NOMO-1 treated with DMSO at 0.1 percent for 48 hours (cell line): Measurements from ENCODE around the gene NUP210.
"Not testable (repeated sequence)": the region's sequence is repeated elsewhere in the genome, so short reads cannot be mapped to it uniquely, and the experiment has no call there.

Experiments used
- DNase-seq: peaks from one replicate; lab custom pipeline; 2025; ENCODE audit not compliant: unreplicated experiment; lab: John Stamatoyannopoulos, UW

NUP210 gene

DNA sequence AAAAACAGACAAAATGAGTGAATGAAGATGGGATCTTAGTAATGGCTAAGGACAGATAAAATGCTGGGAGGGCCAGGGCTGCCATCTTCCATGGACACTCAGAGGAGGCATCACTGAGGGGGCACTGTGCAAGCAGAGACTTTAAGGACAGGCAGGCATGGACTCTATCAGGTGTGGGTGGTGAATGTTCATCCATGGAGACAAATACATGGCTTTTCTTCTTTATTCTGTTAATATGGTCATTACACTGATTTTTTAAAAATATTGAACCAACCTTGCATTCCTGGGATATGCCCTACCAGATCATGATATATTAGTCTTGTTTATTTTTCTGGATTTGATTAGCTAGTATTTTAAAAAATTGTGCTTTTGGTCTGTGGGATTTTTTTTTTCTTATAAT, 12.2 kb downstream of the NUP210 start:
- no peak for DNase-seq

DNA sequence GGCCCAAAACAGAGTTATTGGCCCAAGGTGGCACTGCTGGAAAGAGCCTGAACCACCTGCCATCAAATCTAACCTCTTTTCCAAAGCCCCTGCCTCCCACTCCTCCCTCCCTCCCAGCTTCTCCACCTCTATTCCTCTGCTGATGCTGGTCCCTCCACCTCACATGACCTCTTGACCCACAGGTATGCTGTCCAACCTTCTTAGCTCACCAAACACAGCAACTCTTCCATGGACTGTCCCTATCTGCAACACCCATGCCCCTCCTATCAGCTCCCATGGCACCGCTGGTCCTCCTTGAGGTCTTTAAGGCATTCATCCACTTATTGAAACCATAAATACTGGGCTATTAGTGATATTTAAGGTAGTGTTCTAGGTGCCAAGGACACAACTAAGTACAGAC, 12.6 kb downstream of the NUP210 start:
- DNase-seq: no peak

DNA sequence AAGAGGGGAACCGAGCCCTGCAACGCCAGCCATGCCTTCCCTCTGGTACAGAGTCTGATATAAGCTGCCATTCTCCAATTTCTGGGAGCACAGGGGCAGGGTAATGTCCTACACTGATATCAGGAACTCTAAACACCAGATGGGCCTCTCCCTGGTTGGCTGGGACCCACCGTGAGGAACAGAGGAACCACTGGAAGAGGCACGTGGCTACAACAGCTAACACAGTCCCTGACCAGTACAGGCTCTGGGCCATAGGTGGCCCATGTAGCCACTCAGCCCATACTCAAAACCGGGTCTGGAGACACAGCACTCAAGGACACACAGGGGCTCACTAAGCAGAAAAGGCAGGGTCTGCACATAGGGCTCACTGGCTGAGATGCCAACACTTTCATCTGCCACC, 13.9 kb downstream of the NUP210 start:
- DNase-seq: no peak

DNA sequence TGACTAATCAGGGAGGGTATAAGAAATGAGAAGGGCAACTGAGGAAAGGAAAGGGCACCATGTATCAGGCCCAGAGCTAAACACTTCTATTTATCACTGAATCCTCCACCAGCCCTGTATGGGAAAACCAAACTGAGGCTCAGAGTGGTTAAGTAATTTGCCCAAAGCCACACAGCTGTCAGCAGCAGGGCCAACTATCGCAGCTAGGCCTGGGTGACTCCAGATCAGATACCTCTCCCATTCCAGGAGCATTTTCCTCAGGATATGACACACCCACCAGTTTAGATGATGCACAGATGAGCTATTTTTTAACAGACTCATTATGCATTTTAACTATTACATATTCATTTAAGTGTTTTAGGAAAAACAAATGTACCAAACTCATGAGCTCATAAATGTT, 14.5 kb downstream of the NUP210 start:
- no peak for DNase-seq

DNA sequence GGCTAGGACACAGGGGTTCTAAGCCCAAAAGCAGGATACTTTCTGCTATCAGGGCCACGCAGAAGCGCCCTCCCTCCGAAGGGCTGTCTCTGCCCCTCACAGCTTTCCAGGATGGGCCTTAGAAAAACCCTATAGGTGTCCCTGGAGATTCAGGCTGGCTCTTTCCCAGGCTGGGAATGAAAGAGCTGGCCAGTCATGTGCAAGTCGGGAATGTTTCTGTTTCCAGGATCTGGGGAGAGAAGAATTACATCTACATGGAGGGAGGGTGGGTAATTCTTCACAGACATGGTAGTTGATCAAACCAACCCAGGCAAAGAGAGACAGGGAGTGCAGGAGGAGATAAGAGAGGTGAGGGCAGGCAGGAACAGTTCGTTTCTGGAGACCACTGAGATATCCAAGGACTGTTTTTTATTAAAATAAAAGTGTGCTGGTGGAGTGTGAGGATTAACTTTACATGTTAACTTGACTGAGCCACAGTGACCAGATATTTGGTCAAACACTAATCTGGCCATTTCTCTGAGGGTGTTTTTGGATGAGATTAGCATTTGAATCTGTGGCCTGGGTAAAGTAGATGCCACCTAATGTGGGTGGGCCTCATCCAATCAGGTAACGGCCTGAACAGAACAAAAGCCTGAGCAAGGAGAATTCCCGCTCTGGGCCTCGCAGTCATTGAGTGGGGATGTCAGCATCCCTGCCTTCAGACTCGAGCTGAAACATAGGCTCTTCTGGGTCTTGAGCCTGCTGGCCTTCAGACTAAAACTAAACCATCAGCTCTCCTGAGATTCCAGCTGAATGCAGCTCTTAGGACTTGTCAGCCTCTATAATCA, 15.3 kb downstream of the NUP210 start:
- no peak for DNase-seq

DNA sequence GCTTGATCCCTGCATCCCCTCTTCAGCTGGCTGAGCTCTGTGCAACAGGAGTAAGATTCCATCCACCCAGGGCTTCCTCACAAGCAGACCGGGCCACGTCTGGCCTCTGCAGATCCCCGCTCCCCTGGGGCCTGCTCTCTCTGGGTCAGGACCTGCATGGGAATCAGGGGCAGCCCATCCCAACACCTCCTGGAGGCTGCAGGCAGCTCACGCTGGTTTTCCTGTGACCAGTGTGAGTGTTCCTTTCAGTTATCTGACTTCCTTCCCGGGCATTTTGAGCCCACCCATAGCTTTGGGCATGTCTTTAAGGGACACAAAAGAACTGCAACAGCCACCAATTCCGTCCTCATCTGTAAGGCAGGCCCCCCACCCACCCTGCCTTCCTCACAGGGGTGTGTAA, 16.3 kb downstream of the NUP210 start:
- DNase-seq: no peak

DNA sequence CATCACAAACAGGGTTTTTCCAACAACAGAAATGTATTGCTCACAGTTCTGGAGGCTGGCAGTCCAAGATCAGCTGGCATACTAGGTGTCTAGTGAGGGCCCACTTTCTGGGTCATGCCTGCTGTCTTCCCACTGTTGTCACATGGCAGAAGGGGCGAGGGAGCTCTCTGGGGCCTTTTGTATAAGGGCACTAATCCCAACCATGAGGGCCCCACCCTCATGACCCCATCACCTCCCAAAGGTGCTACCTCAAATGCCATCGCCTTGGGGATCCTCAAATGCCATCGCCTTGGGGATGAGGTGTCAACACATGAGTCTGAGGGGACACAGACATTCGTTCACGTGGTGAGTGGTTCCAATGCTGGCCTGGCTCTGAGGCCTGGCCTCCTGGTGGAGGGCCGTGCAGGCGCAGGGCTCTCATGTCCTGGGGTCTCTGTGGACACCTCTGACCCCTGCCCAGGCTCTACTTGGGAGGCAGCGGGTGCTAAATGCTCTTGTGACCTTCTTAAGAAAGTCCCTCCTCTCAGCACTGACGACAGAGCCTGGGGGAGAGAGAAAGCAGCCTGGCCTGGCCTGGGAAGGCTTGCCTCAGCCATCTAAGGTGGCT, 16.8 kb downstream of the NUP210 start:
- no peak for DNase-seq

DNA sequence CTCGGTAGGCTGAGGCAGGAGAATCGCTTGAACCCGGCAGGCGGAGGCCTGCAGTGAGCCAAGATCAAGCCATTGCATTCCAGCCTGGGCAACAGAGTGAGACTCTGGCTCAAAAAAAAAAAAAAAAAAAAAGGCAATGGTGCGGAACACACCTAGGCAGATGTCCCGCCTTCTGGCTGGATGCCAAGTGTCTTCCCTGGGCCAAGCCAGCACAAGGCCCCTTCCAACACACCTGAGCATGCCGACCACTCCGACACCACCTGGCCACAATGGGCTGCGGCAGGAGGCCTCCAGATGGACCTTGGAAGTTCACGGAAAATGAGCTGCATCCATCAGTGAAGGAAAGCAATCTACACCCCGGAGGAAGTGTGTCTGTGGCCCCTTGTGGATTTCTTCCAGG, 19.0 kb downstream of the NUP210 start:
- DNase-seq: no peak

DNA sequence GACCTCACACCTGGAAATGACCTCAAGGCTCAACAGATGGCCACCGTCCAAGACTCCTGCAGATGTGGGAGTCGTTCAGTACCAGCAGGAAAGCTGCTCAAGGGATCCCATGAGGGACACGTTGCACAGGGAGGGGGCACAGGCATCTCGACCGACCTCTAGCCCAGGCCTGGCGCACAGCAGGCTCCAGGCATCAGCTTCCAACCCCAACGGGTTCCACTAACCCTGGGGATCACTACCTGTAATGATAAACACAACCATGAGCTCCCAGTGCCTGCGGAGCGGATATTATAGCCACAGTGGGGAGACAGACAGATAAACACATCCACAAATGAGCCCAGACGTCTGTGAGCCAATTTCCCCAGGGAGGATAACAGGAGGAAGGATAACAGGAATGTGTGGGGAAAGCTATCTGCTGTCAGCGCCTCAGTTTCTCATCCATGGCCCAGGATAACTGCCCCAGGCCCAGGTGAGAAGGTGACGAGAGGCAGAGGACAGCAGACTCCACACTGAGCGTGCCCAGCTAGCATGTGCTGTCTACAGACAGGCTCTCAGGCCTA, 19.9 kb downstream of the NUP210 start:
- DNase-seq: no peak

DNA sequence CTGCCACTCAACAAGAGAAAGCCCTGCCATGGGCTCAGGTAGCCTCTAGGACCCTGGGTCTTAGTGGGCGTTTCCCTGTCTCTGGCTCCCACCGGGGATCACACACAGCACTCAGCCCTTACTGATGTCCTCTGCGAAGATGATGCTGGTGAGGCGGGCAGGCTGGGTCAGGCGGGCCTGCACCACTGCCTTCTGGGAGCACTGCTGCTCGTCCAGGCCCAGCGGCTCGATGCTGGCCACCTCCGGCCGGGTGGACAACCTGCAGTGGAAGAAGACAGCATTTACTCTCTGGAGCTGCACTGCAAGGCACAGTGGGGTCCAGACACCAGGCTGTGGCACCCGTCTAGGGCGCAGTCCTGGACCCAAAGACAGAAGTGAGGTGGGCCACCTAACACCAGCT, 20.5 kb downstream of the NUP210 start:
- DNase-seq: no peak

DNA sequence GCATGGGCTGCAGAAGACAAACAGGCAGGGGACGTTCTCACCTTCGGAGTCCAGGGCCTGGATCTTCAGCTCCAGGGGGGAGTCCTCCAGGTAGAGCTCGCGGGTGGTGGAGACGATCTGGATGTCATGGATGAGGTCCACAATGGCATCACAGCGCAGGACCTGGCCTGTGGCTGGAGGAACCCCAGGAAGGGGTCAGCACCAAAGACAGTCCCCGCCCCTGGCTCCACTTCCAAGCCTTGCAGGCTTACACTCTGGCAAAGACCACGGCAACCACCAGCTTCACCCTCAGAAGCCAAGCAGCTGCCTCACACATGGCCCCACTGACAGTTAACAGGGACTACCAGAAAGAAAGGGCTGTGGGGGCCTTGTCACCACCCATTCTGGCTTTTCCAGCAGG, 22.8 kb downstream of the NUP210 start:
- DNase-seq: no peak

DNA sequence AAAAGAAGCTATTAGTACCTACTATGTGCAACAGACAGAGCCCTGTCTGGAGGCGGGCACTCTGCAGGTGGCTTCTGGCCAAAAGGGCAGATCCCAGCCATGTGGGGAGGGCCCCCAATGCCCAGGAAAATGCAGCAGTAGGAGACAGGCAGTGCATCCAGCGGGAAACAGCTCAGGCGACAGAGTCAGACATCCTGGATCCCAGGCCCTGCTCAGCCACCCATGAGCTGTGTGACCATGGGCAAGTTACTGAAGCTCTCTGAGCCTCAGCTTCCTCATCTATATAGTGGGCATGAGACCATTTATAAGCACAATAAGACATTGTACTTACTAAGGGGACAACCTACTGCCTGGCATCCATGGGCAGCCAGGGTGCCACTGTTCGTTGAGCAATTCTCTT, 25.8 kb downstream of the NUP210 start:
- DNase-seq: no peak

DNA sequence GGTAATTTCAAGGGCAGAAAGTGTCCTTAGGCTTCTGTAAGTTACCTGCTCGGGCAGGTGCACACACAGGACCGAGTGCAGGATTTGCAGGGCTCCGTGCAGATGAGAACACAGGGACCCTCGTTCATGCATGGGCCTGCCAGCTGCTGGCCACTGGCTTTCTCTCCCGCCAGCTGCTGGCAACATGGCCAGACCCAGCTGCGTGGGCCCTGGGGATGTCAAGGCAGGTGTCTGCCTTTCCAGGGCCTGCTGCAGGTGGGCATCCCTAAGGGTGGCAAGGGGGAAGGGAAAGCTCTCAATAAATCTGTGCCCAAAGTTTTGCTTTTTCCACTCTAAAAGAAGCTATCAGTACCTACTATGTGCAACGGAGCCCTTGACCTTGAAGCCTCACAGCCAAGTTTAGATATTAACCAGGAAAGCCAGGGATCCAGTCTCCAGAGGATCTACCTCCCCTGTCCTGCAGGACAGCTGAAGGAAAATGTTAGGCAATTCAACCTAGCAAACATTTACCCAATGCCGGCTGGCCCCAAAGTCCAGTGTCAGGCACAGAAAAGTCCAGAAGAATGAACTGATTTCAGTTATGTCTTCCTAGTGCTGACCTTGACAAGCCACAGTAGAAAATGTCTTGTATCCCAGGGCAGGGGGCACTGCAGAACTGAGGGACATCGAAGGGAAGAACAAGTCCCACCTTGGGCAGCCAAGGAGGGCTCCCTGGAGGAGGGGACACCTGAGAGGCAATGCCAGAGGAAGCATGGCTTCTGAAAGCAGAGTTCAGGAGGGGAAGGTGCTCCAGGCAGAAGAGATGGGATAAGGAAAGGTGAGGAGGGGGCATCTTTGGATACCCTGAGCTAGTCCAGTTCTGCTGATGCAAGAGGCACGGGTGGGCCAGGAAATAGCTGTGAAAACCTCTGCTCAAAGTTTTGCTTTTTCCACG, 26.4 kb downstream of the NUP210 start:
- no peak for DNase-seq

DNA sequence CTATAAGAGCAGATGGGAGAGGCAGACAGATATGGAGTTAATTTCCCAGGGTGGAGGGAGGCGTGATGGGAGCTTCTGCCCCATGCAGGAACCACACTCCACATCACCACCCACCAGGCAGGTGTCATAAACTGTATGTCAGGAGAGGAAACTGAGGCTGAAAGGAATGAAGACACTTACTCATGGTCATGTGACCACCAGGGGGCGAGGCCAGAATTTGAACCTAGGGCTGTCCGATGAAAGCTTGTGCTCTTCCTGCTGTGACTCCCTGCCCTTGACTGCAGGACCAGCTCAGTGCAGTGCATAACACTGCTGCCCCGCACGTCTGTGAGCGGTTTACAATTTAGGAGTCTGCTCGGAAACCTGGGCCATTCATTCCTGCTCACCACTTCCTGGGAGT, 28.8 kb downstream of the NUP210 start:
- DNase-seq: no peak

DNA sequence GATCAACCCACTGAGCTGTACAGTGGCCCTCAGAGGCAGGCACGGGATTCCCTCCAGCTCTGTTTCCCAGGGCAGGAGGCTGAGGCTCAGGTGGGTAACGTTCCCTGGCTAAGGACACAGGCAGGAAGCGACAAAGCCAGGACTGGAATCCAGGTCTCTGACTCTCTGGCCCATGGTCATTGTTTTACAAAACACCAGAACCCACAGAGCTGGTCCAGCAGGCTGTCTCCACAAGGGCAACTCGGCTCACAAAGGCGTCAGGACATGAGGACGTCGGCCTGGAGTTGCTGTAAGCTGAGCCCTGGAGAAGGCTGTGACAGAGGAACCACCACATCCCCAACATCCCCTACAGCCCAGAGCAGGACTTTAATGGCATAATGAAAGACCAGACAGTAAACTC, 30.7 kb downstream of the NUP210 start:
- DNase-seq: no peak

DNA sequence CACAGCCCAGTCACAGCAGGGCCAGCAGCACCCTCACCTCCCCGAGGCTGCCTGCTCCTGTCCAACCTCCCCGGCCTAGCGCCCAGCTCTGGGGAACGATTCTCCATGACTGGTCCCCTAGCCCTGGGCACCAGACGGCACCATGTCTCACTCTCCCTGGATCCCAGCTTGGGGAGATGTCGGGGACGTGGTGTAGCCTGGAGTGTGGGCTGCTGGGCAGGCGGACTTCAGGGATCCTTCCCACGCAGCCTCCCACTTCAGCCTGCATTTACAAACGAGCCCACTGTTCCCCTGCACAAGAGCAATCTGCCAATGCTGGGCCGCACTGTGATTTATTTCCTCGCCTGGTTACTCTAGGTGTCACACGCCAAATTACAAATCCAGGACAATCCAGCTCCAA, 31.3 kb downstream of the NUP210 start:
- no peak for DNase-seq

DNA sequence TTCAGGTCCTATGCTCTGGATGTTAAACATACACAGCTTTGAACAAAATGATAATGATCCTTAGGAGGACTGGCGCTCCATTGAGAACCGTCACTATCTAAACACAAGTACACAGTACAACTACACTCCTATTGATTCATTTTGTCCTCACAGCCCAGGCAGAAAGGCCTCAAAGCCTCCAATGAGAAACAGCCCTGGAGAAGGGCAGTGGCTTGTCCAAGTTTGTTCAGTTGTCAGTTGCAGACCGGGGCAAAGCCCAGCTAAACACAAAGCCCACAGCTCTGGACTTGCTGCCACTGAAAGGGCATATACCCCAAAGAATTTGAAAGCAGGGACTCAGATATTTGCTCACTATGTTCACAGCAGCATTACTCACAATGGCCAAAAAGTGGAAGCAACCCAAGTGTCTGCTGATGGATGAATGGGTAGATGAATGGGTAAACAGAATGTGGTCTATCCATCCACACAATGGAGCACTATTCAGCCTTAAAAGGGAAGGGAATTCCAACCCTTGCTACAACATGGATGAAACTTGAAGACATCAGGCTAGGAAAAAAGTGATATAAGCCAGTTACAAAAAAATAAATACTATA, 34.7 kb downstream of the NUP210 start:
- DNase-seq: no peak

DNA sequence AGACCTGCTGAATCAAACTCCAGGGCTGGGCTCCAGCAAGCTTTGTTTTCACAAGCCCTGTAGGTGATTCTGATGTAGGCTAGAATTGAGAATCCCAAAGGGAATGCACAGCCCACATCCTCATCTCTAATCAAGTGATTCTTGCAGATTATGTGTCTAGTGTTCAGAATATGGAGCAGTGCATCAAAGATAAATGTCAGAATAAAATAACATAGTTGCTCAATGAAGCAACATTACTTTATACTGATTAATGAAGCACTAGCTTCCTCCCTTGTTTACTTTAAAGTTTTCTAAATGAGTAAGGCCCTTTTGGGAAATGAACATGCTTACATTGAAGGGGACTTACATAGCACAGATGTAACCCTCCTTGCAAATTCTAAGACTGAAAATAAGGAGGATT, 39.2 kb downstream of the NUP210 start:
- no peak for DNase-seq

DNA sequence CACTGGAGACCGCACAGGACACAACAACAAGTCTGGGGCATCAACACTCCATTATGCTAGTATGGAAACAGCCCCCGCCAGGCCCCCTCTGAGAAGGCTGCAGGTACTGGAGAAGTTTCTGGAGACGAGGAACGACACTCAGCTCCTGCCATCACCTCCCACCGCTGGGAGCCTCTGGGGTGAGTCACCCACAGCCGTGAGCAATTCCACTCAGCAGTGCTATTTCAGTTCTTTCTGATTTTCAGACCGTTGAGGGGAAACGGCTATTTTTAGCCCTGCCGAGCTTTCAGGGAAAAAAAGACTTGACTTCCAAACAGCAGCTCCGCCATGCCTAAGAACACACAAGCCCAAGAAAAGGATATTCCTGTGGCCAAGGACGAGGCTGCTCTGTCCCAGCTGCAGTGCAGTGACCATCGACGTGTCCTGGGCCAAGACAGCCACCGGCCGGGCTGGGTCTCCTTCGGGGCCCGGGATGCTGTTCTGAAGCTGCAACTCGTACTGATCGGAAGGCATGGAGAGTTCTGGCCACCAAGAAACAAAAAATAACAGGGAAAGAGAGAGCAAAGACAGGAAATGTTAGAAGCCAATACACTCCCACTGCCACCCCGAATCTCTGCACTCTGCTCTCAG, 40.8 kb downstream of the NUP210 start:
- no peak for DNase-seq

DNA sequence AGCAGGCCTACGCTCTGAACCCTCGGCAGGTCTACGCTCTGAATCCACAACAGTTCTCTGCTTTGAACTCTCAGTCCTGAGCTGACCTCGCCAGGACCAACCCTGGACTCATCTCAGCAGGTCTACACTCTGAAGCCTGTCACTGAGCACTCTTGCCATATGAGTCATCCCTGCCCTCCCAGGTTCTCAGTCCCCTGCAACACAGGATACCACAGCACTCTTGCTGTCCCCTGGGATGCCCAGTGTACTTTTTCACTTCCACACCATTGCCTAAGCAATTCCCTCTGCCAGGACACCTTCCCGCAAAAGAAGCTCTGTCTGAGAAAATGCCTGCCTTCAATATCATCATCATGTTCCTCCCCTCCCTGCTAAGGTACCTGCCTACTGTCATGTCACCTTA, 42.0 kb downstream of the NUP210 start:
- DNase-seq: no peak

DNA sequence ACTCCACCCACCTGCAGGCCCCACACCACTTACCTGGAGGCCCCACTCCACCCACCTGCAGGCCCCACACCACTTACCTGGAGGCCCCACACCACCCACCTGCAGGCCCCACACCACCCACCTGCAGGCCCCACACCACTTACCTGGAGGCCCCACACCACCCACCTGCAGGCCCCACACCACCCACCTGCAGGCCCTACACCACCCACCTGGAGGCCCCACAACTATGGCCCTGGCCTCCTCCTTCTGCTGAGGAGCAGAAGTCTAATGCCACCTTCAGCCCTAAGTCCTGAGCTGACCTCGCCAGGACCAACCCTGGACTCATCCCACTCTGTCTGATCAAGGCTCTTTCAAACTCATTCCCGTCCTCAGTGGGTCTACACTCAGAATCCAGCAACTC, 42.4 kb downstream of the NUP210 start:
- not testable (repeated sequence) for DNase-seq
